C4-2B (cell line): Measurements from ENCODE around the gene HSPA8.

Experiments
- H3K27ac ChIP-seq: fragments of 450-650 bp; 2 replicates; pipeline ENCODE4 v1.5.1; 2017
- ZFX ChIP-seq: fragments of 450-650 bp; IDR thresholded peaks from 2 replicates; pipeline ENCODE4 v1.6.1; 2017
- TF ChIP-seq, protein P1 (sequence below): fragments of 450-650 bp; conservative IDR thresholded peaks from 2 replicates; pipeline ENCODE4 v1.5.1; 2017; ENCODE audit warnings: mild to moderate bottlenecking

The HSPA8 gene

DNA sequence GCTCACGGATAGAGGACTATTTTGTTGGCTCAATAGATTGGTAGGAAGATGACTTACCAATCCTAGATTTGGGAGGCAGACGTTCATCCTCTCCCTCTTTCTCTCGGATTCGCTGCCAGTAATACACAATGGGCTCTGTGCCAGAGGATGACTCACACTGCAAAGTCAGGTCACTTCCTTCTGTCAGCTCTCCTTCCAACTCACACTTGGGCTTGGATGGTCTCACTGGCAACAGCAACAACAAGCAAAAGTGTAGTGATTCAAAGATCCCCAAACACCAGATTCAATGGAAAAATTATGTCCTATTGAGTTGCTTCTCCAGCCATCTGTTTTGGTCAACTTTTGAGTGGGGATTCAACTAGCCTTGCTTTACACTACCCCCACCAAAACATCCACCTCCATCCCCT, 21.7 kb upstream of the HSPA8 start:
- peak overlapping the region; percentile 68; the same call in 1 of the 2 replicates for H3K27ac ChIP-seq

DNA sequence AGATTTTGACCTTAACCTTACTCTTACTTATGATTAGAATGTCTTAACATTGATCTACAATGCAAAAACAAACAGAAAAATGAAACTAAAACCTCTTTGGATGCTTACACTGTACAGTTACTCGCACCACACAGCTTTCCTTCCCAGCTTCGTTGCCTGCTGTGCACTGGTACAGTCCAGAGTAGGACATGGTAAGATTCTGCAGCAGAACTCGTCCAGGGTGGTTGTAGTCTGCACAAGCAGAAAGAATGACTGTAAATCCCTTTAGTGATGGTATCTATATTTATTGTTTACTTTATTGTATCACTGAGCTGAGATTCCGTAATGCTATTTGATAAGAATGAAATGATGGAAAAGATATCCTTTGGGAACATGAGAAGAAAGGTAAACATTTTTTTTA, 21.0 kb upstream of the HSPA8 start:
- peak overlapping the region; percentile 90 for H3K27ac ChIP-seq
- TF ChIP-seq, protein P1, sequence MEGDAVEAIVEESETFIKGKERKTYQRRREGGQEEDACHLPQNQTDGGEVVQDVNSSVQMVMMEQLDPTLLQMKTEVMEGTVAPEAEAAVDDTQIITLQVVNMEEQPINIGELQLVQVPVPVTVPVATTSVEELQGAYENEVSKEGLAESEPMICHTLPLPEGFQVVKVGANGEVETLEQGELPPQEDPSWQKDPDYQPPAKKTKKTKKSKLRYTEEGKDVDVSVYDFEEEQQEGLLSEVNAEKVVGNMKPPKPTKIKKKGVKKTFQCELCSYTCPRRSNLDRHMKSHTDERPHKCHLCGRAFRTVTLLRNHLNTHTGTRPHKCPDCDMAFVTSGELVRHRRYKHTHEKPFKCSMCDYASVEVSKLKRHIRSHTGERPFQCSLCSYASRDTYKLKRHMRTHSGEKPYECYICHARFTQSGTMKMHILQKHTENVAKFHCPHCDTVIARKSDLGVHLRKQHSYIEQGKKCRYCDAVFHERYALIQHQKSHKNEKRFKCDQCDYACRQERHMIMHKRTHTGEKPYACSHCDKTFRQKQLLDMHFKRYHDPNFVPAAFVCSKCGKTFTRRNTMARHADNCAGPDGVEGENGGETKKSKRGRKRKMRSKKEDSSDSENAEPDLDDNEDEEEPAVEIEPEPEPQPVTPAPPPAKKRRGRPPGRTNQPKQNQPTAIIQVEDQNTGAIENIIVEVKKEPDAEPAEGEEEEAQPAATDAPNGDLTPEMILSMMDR: no peak
- TF ChIP-seq ZFX: no peak

More for the DNA sequence above, 21.7 kb upstream of the HSPA8 start:
- TF ChIP-seq, protein P1: no peak
- no peak for TF ChIP-seq ZFX

DNA sequence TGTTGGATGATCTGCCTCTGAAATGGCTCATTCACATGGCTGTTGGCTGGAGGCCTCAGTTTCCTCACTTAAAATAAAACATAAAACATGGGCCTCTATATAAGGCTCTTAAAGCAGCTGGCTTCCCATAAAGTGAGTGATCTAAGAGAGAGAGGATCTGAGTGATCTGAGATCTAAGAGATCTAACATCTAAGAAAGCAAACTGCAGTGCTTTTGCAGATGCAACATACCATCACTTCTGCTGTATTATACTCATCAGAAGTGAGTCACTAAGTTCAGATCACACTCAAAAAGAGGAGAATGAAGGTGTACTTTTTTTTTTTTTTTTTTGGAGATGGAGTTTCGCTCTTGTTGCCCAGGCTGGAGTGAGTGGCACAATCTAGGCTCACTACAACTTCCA, 18.1 kb upstream of the HSPA8 start:
- TF ChIP-seq ZFX: no peak
- TF ChIP-seq, protein P1: no peak

DNA sequence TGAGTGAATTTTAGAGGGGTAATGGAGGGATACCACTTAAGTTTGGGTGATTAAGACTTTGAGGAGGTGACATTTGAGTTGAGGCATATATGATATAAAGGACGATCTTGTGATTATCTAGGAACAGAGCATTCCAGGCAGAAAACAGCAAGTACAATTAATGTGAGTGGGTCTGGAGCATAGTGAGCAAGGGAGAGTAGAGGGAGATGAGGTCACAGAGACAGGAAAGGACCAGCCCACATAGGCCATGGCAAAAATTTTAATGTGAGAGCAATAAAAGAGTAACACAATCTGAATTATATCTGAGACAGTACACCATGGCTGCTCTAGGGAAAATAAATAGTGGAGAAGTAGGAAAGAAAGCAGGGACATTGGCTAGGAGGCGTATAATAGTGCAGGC, 14.5 kb upstream of the HSPA8 start:
- TF ChIP-seq, protein P1: no peak
- no peak for TF ChIP-seq ZFX
- H3K27ac ChIP-seq: no peak overlapping the region

More for the DNA sequence above, 18.1 kb upstream of the HSPA8 start:
- H3K27ac ChIP-seq: no peak overlapping the region

DNA sequence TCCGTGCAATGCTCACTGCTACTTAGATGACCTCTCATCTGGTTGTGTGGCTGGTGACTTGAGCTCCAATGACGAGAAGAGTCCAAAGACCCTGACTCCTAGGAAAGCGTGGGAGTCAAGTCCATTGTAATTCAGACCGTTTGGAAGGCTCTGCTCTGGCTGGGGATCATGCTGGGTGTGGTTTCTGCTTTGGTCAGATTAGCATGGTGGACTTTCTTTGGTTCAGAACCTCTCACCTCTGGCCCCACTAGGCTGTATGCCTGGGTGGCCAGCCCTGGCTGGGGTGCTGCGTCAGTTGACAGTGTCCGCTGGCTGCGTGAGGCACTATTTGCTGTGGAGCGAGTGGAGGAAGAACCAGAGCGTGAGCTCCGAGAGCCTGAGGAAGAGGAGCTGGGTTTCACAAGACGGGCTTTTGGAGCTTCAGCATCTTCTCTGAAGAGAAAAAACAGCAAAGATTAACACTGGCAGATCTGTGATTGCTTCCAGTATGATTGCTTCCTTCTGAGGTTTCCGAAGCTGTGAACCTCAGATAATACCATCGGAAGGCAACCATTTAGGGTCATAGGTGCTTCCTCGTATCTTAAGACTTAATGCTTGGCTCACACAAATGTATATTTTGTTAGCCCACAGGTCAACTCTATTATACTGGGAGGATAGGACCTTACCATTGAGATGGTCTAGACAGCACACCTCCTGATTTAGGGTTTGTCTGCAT, 11.6 kb upstream of the HSPA8 start:
- no peak for TF ChIP-seq ZFX
- TF ChIP-seq, protein P1: no peak
- peak overlapping the region; percentile 72 for H3K27ac ChIP-seq

DNA sequence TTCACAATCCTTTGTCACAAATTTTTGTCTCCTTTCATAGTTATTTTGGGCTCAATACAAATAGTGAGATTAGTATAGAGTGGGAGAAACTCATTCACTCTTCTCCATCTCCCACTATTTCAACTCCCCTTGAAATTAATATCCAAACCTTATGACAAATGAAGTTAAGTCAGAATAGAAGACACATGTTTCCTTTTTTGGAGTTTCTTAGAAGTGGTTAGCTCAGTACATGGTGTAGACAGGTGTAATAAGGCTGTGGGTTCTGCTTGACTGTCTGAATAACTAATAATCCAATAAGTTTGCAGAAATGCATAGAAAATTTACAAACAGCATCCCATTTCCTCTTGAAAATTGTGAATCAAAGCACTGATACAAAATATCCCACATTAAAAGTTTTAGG, 10.8 kb upstream of the HSPA8 start:
- no peak for TF ChIP-seq ZFX
- TF ChIP-seq, protein P1: no peak
- H3K27ac ChIP-seq: peak overlapping the region; percentile 72; the same call in 1 of the 2 replicates

DNA sequence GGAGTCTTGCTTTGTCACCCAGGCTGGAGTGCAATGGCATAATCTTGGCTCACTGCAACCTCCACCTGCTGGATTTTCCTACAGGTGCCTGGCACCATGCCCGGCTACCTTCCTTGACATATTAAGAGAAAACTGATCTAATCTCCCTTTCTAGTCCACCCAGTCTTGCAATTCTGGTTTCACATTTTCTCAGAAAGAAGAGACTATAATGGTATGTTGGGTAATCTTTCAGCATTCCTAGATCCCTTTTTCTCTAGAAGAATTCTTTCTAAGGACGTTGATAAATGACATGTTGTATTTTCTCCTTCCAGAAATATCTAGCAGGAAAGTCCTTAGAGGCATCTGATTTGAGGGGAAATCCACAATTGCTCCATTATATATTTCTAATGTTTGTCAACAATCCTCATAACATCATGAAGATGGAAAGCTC, 10.4 kb upstream of the HSPA8 start:
- peak overlapping the region; percentile 73; the same call in 1 of the 2 replicates for H3K27ac ChIP-seq
- TF ChIP-seq ZFX: no peak
- TF ChIP-seq, protein P1: no peak
